ENCODE results near the gene WDR7.

Gene WDR7

GRCh38 chr18:56992777-56993176, 341.6 kb downstream of the WDR7 start:
- no peak for DNase-seq (ENCODE audit: low read depth)

GRCh38 chr18:56995579-56996188, 344.5 kb downstream of the WDR7 start:
- DNase-seq (ENCODE audit: low read depth) = no peak

GRCh38 chr18:56997200-56997599, 346.0 kb downstream of the WDR7 start:
- DNase-seq (ENCODE audit: low read depth) = no peak

GRCh38 chr18:56999823-57000222, 348.7 kb downstream of the WDR7 start:
- no peak for DNase-seq (ENCODE audit: low read depth)

- DNase-seq (ENCODE audit: low read depth) = no peak
Observed at GRCh38 chr18:57002627-57003026, 351.5 kb downstream of the WDR7 start.

- no peak for DNase-seq (ENCODE audit: low read depth)
Observed at GRCh38 chr18:57003342-57003741, 352.2 kb downstream of the WDR7 start.

GRCh38 chr18:57004366-57005121, 353.4 kb downstream of the WDR7 start:
- DNase-seq (ENCODE audit: low read depth) = no peak

GRCh38 chr18:57008001-57008686, 357.0 kb downstream of the WDR7 start:
- DNase-seq (ENCODE audit: low read depth) = no peak

GRCh38 chr18:57009844-57010243, 358.7 kb downstream of the WDR7 start:
- DNase-seq (ENCODE audit: low read depth) = no peak

GRCh38 chr18:57014772-57015413, 363.7 kb downstream of the WDR7 start:
- DNase-seq (ENCODE audit: low read depth) = no peak

GRCh38 chr18:57015451-57015850, 364.3 kb downstream of the WDR7 start:
- no peak for DNase-seq (ENCODE audit: low read depth)

GRCh38 chr18:57018845-57019244, 367.7 kb downstream of the WDR7 start:
- DNase-seq (ENCODE audit: low read depth) = no peak

- DNase-seq (ENCODE audit: low read depth) = no peak
Observed at GRCh38 chr18:57022716-57023115, 371.6 kb downstream of the WDR7 start.

- no peak for DNase-seq (ENCODE audit: low read depth)
Observed at GRCh38 chr18:57023275-57023882, 372.2 kb downstream of the WDR7 start.

- DNase-seq (ENCODE audit: low read depth) = no peak
Observed at GRCh38 chr18:57025540-57025939, 374.4 kb downstream of the WDR7 start.

GRCh38 chr18:57026316-57026715, 375.2 kb downstream of the WDR7 start:
- DNase-seq (ENCODE audit: low read depth) = no peak

- no peak for DNase-seq (ENCODE audit: low read depth)
Observed at GRCh38 chr18:57027190-57027708, 376.1 kb downstream of the WDR7 start.

- DNase-seq (ENCODE audit: low read depth) = no peak
Observed at GRCh38 chr18:57029761-57030160, 378.6 kb downstream of the WDR7 start.

GRCh38 chr18:57030417-57030816, 379.3 kb downstream of the WDR7 start:
- no peak for DNase-seq (ENCODE audit: low read depth)

GRCh38 chr18:57035590-57035989, 384.4 kb downstream of the WDR7 start:
- no peak for DNase-seq (ENCODE audit: low read depth)

GRCh38 chr18:57038395-57038794, 387.2 kb downstream of the WDR7 start:
- DNase-seq (ENCODE audit: low read depth) = no peak

GRCh38 chr18:57040175-57040574, 389.0 kb downstream of the WDR7 start:
- no peak for DNase-seq (ENCODE audit: low read depth)

Data from activated T-helper 1 cell treated with Interleukin-2 at 50 U/mL for 16 hours (primary cell).